WTC11 (cell line): ENCODE measurements around the gene HIP1. TPM values are rescaled to one million over a fixed set of nuclear protein-coding genes. Genes with fewer than 3 reads are reported as not detected.

Experiments used
- ATAC-seq: fragments of 200-7000 bp; cut with Tn5 transposase; 2 replicates; pipeline ENCODE4 v1.10.0; 2021; ENCODE audit warnings: mild to moderate bottlenecking, moderate library complexity
- CTCF ChIA-PET: fragments of 300-600 bp; sonication (Branson Sonifier 250); formaldehyde crosslinking; loops from one replicate; lab custom pipeline; 2021; ENCODE audit warnings: antibody characterized with exemption; lab: Charles Lee
- POLR2A ChIA-PET: fragments of 350-600 bp; sonication (Branson Sonifier 250); formaldehyde crosslinking; loops from one replicate; lab custom pipeline; 2021; ENCODE audit warnings: antibody characterized with exemption; lab: Charles Lee
- DNase-seq: peaks from one replicate; pipeline ENCODE4 v3.0.0; 2021; ENCODE audit warnings: low spot score
- H3K27ac Mint-ChIP-seq: 2 replicates; pipeline ENCODE4 v1.8.0; 2021; ENCODE audit warnings: mixed read lengths
- H3K27me3 Mint-ChIP-seq: 2 replicates; pipeline ENCODE4 v1.8.0; 2021; ENCODE audit warnings: low read depth, mild to moderate bottlenecking, moderate library complexity, mixed read lengths
- H3K36me3 Mint-ChIP-seq: 2 replicates; pipeline ENCODE4 v1.8.0; 2021; ENCODE audit warnings: mixed read lengths
- H3K4me1 Mint-ChIP-seq: 2 replicates; pipeline ENCODE4 v1.8.0; 2022; ENCODE audit warnings: mixed read lengths
- H3K4me3 Mint-ChIP-seq: 2 replicates; pipeline ENCODE4 v1.8.0; 2021; ENCODE audit warnings: mild to moderate bottlenecking, moderate library complexity, mixed read lengths
- H3K9me3 Mint-ChIP-seq: 2 replicates; pipeline ENCODE4 v1.8.0; 2021; ENCODE audit warnings: mixed read lengths
- CDX4 ChIP-seq: fragments of 250-450 bp; sonication (Bioruptor Pico); IDR thresholded peaks from 2 replicates; pipeline ENCODE4 v1.9.0; 2021; ENCODE audit warnings: moderate library complexity, mild to moderate bottlenecking, inconsistent platforms, borderline replicate concordance
- GABPB1 ChIP-seq: sonication (generic); formaldehyde crosslinking; IDR thresholded peaks from 2 replicates; pipeline ENCODE4 v1.8.1; 2023; ENCODE audit warnings: mild to moderate bottlenecking, missing genetic modification reagents
- GRHL2 ChIP-seq: fragments of 250-450 bp; sonication (Bioruptor Pico); IDR thresholded peaks from 2 replicates; pipeline ENCODE4 v1.8.0; 2022; ENCODE audit warnings: mild to moderate bottlenecking, moderate library complexity; ENCODE audit not compliant: insufficient replicate concordance, severe bottlenecking
- MAX ChIP-seq: sonication (generic); formaldehyde crosslinking; IDR thresholded peaks from 2 replicates; pipeline ENCODE4 v1.8.0; 2022; ENCODE audit warnings: mild to moderate bottlenecking, missing genetic modification reagents
- NFYB ChIP-seq: sonication (generic); formaldehyde crosslinking; conservative IDR thresholded peaks from 2 replicates; pipeline ENCODE4 v1.8.0; 2022; ENCODE audit warnings: low read depth, missing genetic modification reagents
- NR2C2 ChIP-seq: sonication (generic); formaldehyde crosslinking; IDR thresholded peaks from 2 replicates; pipeline ENCODE4 v1.8.0; 2022; ENCODE audit warnings: mild to moderate bottlenecking, missing genetic modification reagents
- TCF7 ChIP-seq: sonication (generic); formaldehyde crosslinking; IDR thresholded peaks from 2 replicates; pipeline ENCODE4 v1.8.0; 2022; ENCODE audit warnings: mild to moderate bottlenecking, low read depth, missing genetic modification reagents, moderate library complexity
- TP53 ChIP-seq: sonication (generic); formaldehyde crosslinking; IDR thresholded peaks from 2 replicates; pipeline ENCODE4 v1.8.1; 2023; ENCODE audit warnings: mild to moderate bottlenecking, missing genetic modification reagents
- ZBTB21 ChIP-seq: sonication (generic); formaldehyde crosslinking; IDR thresholded peaks from 2 replicates; pipeline ENCODE4 v1.8.1; 2023; ENCODE audit warnings: mild to moderate bottlenecking, missing genetic modification reagents, borderline replicate concordance
- ZNF219 ChIP-seq: sonication (generic); formaldehyde crosslinking; IDR thresholded peaks from 2 replicates; pipeline ENCODE4 v1.8.0; 2023; ENCODE audit warnings: missing genetic modification reagents, mild to moderate bottlenecking, borderline replicate concordance
- ZNF671 ChIP-seq: fragments of 250-450 bp; sonication (Bioruptor Pico); IDR thresholded peaks from 2 replicates; pipeline ENCODE4 v1.8.0; 2021; ENCODE audit warnings: mild to moderate bottlenecking
- total RNA-seq: library from RNA; stranded (reverse); gene quantifications from 3 replicates; pipeline ENCODE4 v1.2.3, GENCODE V29; 2021
- TF ChIP-seq, protein P1 (sequence below): sonication (generic); formaldehyde crosslinking; IDR thresholded peaks from 2 replicates; pipeline ENCODE4 v1.8.0; 2022; ENCODE audit warnings: mild to moderate bottlenecking, missing genetic modification reagents
- TF ChIP-seq, protein P2 (sequence below): sonication (generic); formaldehyde crosslinking; IDR thresholded peaks from 2 replicates; pipeline ENCODE4 v1.8.0; 2022; ENCODE audit warnings: missing genetic modification reagents
- TF ChIP-seq, protein P3 (sequence below): sonication (generic); formaldehyde crosslinking; conservative IDR thresholded peaks from 2 replicates; pipeline ENCODE4 v1.8.1; 2023; ENCODE audit warnings: mild to moderate bottlenecking, low read depth, missing genetic modification reagents, moderate library complexity
- TF ChIP-seq, protein P4 (sequence below): sonication (generic); formaldehyde crosslinking; IDR thresholded peaks from 2 replicates; pipeline ENCODE4 v1.8.0; 2022; ENCODE audit warnings: mild to moderate bottlenecking, missing genetic modification reagents
- TF ChIP-seq, protein P5 (sequence below): sonication (generic); formaldehyde crosslinking; IDR thresholded peaks from 2 replicates; pipeline ENCODE4 v1.8.1; 2022; ENCODE audit warnings: mild to moderate bottlenecking, missing genetic modification reagents, moderate library complexity, borderline replicate concordance
- TF ChIP-seq, protein P6 (sequence below): sonication (generic); formaldehyde crosslinking; IDR thresholded peaks from 2 replicates; pipeline ENCODE4 v1.8.1; 2023; ENCODE audit warnings: mild to moderate bottlenecking, missing genetic modification reagents, moderate library complexity

The HIP1 gene
- total RNA-seq, 1 experiment from 2014 or later: 75.8 TPM

- H3K27ac Mint-ChIP-seq: no peak overlapping the region
- H3K27me3 Mint-ChIP-seq: no peaks in the 10 kb centered on the region
- no peak overlapping the region for H3K4me3 Mint-ChIP-seq
- no peaks in the 10 kb centered on the region for H3K9me3 Mint-ChIP-seq
- TF ChIP-seq CDX4 (CRISPR knock-in tag) (no peak), MAX (CRISPR knock-in tag) (no peak), NFYB (CRISPR knock-in tag) (no peak), TCF7 (CRISPR knock-in tag) (no peak), GRHL2 (no peak), ZBTB21 (CRISPR knock-in tag) (no peak), ZNF219 (CRISPR knock-in tag) (no peak), NR2C2 (CRISPR knock-in tag) (no peak), GABPB1 (CRISPR knock-in tag) (no peak), TP53 (CRISPR knock-in tag) (no peak), ZNF671 (CRISPR knock-in tag) (no peak)
- TF ChIP-seq, protein P1, sequence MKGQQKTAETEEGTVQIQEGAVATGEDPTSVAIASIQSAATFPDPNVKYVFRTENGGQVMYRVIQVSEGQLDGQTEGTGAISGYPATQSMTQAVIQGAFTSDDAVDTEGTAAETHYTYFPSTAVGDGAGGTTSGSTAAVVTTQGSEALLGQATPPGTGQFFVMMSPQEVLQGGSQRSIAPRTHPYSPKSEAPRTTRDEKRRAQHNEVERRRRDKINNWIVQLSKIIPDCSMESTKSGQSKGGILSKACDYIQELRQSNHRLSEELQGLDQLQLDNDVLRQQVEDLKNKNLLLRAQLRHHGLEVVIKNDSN (CRISPR knock-in tag): no peak
- TF ChIP-seq, protein P2, sequence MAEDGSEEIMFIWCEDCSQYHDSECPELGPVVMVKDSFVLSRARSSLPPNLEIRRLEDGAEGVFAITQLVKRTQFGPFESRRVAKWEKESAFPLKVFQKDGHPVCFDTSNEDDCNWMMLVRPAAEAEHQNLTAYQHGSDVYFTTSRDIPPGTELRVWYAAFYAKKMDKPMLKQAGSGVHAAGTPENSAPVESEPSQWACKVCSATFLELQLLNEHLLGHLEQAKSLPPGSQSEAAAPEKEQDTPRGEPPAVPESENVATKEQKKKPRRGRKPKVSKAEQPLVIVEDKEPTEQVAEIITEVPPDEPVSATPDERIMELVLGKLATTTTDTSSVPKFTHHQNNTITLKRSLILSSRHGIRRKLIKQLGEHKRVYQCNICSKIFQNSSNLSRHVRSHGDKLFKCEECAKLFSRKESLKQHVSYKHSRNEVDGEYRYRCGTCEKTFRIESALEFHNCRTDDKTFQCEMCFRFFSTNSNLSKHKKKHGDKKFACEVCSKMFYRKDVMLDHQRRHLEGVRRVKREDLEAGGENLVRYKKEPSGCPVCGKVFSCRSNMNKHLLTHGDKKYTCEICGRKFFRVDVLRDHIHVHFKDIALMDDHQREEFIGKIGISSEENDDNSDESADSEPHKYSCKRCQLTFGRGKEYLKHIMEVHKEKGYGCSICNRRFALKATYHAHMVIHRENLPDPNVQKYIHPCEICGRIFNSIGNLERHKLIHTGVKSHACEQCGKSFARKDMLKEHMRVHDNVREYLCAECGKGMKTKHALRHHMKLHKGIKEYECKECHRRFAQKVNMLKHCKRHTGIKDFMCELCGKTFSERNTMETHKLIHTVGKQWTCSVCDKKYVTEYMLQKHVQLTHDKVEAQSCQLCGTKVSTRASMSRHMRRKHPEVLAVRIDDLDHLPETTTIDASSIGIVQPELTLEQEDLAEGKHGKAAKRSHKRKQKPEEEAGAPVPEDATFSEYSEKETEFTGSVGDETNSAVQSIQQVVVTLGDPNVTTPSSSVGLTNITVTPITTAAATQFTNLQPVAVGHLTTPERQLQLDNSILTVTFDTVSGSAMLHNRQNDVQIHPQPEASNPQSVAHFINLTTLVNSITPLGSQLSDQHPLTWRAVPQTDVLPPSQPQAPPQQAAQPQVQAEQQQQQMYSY (CRISPR knock-in tag): no peak
- TF ChIP-seq, protein P3, sequence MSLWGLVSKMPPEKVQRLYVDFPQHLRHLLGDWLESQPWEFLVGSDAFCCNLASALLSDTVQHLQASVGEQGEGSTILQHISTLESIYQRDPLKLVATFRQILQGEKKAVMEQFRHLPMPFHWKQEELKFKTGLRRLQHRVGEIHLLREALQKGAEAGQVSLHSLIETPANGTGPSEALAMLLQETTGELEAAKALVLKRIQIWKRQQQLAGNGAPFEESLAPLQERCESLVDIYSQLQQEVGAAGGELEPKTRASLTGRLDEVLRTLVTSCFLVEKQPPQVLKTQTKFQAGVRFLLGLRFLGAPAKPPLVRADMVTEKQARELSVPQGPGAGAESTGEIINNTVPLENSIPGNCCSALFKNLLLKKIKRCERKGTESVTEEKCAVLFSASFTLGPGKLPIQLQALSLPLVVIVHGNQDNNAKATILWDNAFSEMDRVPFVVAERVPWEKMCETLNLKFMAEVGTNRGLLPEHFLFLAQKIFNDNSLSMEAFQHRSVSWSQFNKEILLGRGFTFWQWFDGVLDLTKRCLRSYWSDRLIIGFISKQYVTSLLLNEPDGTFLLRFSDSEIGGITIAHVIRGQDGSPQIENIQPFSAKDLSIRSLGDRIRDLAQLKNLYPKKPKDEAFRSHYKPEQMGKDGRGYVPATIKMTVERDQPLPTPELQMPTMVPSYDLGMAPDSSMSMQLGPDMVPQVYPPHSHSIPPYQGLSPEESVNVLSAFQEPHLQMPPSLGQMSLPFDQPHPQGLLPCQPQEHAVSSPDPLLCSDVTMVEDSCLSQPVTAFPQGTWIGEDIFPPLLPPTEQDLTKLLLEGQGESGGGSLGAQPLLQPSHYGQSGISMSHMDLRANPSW (CRISPR knock-in tag): no peak
- TF ChIP-seq, protein P4, sequence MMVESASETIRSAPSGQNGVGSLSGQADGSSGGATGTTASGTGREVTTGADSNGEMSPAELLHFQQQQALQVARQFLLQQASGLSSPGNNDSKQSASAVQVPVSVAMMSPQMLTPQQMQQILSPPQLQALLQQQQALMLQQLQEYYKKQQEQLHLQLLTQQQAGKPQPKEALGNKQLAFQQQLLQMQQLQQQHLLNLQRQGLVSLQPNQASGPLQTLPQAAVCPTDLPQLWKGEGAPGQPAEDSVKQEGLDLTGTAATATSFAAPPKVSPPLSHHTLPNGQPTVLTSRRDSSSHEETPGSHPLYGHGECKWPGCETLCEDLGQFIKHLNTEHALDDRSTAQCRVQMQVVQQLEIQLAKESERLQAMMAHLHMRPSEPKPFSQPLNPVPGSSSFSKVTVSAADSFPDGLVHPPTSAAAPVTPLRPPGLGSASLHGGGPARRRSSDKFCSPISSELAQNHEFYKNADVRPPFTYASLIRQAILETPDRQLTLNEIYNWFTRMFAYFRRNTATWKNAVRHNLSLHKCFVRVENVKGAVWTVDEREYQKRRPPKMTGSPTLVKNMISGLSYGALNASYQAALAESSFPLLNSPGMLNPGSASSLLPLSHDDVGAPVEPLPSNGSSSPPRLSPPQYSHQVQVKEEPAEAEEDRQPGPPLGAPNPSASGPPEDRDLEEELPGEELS (CRISPR knock-in tag): no peak
- TF ChIP-seq, protein P5, sequence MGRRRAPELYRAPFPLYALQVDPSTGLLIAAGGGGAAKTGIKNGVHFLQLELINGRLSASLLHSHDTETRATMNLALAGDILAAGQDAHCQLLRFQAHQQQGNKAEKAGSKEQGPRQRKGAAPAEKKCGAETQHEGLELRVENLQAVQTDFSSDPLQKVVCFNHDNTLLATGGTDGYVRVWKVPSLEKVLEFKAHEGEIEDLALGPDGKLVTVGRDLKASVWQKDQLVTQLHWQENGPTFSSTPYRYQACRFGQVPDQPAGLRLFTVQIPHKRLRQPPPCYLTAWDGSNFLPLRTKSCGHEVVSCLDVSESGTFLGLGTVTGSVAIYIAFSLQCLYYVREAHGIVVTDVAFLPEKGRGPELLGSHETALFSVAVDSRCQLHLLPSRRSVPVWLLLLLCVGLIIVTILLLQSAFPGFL (CRISPR knock-in tag): no peak
- TF ChIP-seq, protein P6, sequence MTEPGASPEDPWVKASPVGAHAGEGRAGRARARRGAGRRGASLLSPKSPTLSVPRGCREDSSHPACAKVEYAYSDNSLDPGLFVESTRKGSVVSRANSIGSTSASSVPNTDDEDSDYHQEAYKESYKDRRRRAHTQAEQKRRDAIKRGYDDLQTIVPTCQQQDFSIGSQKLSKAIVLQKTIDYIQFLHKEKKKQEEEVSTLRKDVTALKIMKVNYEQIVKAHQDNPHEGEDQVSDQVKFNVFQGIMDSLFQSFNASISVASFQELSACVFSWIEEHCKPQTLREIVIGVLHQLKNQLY: no peak
- H3K36me3 Mint-ChIP-seq: peaks cover 49% of the 10 kb centered on the region
- H3K4me1 Mint-ChIP-seq: no peaks in the 10 kb centered on the region
- ChIA-PET CTCF (no interaction called here), POLR2A (no interaction called here)
- ATAC-seq: no peak
- DNase-seq: no peak
Observed at GRCh38 chr7:75575488-75576121, 163.1 kb downstream of the HIP1 start.
